Kidney (tissue), 14 donors: ENCODE data around the gene OR14A16. TPM values are rescaled to one million over a fixed set of nuclear protein-coding genes. Genes with fewer than 3 reads are reported as not detected.

ENCODE experiments used
- DNase-seq, 5 donors: peaks; one replicate each; pipeline ENCODE4 v3.0.0-alpha.2; 2013 to 2020
- FAIRE-seq: peaks from 2 replicates; lab custom pipeline; 2012; peaks lifted over from hg19 to GRCh38; lab: Jason Lieb, UNC
- H3K27ac ChIP-seq, 2 donors: one replicate each; pipeline ENCODE4 v1.7.0; 2013; ENCODE audit warnings: low read depth in 2 of 2, low read length in 2 of 2, inconsistent platforms in 1 of 2
- H3K27me3 ChIP-seq: one replicate; pipeline ENCODE4 v1.7.1; 2013; ENCODE audit warnings: low read length, inconsistent platforms; ENCODE audit not compliant: control insufficient read depth, insufficient read depth
- H3K36me3 ChIP-seq, 3 donors: one replicate each; pipeline versions ENCODE4 v1.7.0 to v1.7.1; 2013; ENCODE audit warnings: low read length in 3 of 3, control low read depth in 1 of 3, inconsistent platforms in 1 of 3; ENCODE audit not compliant: insufficient read depth in 3 of 3, control insufficient read depth in 2 of 3
- H3K4me1 ChIP-seq, 3 donors: one replicate each; pipeline versions ENCODE4 v1.7.0 to v1.7.1; 2013; ENCODE audit warnings: low read length in 3 of 3, inconsistent platforms in 1 of 3, low read depth in 1 of 3; ENCODE audit not compliant: control insufficient read depth in 2 of 3, insufficient read depth in 2 of 3
- H3K4me3 ChIP-seq, 3 donors: one replicate each; pipeline versions ENCODE4 v1.7.0 to v1.8.1; 2013; ENCODE audit warnings: low read length in 3 of 3, control low read depth in 1 of 3, inconsistent platforms in 1 of 3
- H3K9ac ChIP-seq, 3 donors: one replicate each; pipeline versions ENCODE4 v1.7.0 to v1.7.1; 2013; ENCODE audit warnings: low read length in 3 of 3, control low read depth in 1 of 3, inconsistent platforms in 1 of 3
- H3K9me3 ChIP-seq, 3 donors: one replicate each; pipeline versions ENCODE4 v1.7.0 to v1.7.1; 2013; ENCODE audit warnings: low read length in 3 of 3, control low read depth in 1 of 3, inconsistent platforms in 1 of 3; ENCODE audit not compliant: control insufficient read depth in 2 of 3, insufficient read depth in 1 of 3
- intact Hi-C: fragments of 100-400 bp; cut with DNase I; formaldehyde crosslinking; loops from one replicate; pipeline ENCODE4 v1.11.1; 2022
- polyA plus RNA-seq: library from polyadenylated mRNA; stranded (reverse); fragments of 350-450 nt; fragmentation: Illumina TruSeq; extraction: RNeasy Lipid Tissue Mini Kit (QIAGEN cat#74804); gene quantifications from one replicate; pipeline ENCODE4 v1.2.3, GENCODE V29; 2014; ENCODE audit warnings: low read depth, low replicate concordance; ENCODE audit not compliant: insufficient read depth
- total RNA-seq: library from RNA; stranded (reverse); fragmentation: NEBNext Ultra II Directional; extraction: Animal tissue kit (Norgen Biotek cat#: 25700); gene quantifications from one replicate; pipeline ENCODE4 v1.2.1, GENCODE V29; 2021
- TF ChIP-seq, protein P1 (sequence below): IDR thresholded peaks from 3 replicates; pipeline ENCODE4 v1.5.1; 2012; ENCODE audit warnings: mild to moderate bottlenecking, moderate library complexity, borderline replicate concordance; ENCODE audit not compliant: insufficient read depth; ENCODE audit errors: extremely low read depth
- donor health status: control.
- donor health status: control.
- donor health status: control.
- donor health status: control.
- donor health status: control.
- donor health status: DM: yes; HTN: yes; CAD: no.
- donor health status: Normal renal cell carcinoma (clear cell type).

OR14A16 gene
- total and polyA plus RNA-seq, 2 donors from 2014 or later, result not detected

DNA sequence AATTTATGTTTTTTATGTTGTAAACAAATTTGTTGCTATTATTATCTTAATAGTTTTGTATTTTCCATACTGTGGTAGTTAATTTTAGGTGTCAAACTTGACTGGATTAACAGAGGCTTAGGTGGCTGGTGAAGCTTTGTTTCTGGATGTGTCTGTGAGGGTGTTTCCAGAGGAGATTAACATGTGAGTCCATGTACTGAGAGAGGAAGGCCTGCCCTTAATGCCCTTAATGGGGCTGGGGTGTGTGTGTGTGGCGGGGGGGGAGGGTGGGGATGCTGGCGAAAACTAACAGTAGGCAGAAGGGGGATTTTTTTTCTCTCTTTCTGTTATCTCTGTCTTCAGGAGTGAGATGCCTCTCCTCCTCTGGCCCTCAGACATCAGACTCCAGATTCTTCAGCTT, 1.9 kb downstream of the OR14A16 start:
- TF ChIP-seq, protein P1, sequence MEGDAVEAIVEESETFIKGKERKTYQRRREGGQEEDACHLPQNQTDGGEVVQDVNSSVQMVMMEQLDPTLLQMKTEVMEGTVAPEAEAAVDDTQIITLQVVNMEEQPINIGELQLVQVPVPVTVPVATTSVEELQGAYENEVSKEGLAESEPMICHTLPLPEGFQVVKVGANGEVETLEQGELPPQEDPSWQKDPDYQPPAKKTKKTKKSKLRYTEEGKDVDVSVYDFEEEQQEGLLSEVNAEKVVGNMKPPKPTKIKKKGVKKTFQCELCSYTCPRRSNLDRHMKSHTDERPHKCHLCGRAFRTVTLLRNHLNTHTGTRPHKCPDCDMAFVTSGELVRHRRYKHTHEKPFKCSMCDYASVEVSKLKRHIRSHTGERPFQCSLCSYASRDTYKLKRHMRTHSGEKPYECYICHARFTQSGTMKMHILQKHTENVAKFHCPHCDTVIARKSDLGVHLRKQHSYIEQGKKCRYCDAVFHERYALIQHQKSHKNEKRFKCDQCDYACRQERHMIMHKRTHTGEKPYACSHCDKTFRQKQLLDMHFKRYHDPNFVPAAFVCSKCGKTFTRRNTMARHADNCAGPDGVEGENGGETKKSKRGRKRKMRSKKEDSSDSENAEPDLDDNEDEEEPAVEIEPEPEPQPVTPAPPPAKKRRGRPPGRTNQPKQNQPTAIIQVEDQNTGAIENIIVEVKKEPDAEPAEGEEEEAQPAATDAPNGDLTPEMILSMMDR, result no peak
- Histone ChIP-seq H3K9me3 (no peaks in the 10 kb centered on the region), H3K4me3 (no peak overlapping the region), H3K27me3 (no peaks in the 10 kb centered on the region), H3K36me3 (no peaks in the 10 kb centered on the region), H3K4me1 (no peaks in the 10 kb centered on the region), H3K27ac (no peak overlapping the region), H3K9ac (no peak overlapping the region)
- FAIRE-seq (no peak), DNase-seq (no peak)
- intact Hi-C loops, result no loop called here

DNA sequence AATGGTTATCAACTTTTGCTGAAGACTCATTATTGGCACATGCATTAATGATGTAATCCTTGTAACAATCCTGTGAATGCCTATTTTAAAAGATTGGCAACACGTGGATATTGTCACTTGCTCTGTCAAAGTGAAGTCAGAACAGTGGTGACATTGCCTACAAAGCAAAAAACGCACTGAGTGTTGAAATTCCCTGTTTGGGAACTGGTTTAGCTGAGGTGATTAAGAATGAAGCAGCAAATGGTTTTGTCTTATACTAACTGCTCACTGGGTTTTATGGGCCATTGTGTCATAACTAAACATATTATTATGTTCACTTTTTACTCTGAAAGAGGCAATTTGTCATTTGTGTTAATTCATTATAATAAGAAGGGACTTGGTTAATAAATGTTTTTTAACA, 11.3 kb downstream of the OR14A16 start:
- Histone ChIP-seq H3K27ac (no peak overlapping the region), H3K36me3 (no peaks in the 10 kb centered on the region), H3K9ac (no peak overlapping the region), H3K27me3 (no peaks in the 10 kb centered on the region), H3K9me3 (no peaks in the 10 kb centered on the region), H3K4me3 (no peak overlapping the region), H3K4me1 (no peaks in the 10 kb centered on the region)
- FAIRE-seq (no peak), DNase-seq (no peak)
- intact Hi-C loops, result no loop called here
- TF ChIP-seq, protein P1, result no peak

DNA sequence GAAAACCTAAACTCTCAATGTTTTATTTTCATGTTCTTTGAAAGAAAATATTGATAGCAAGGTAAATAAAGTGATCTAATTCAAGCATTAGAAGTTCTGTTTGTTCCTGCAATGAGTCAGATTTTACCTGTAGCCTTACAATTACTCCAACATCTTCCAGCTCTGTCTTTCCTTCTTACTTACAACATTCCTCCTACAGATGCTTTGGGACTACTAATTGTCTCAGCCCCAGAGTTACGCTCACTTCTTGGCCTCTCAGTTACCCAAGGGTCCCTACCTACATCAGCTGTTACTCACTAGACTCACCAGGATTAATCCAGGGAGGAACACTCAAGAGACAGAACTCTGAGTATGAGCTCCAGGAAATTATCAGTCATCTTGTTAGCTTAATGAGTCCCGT, 26.4 kb downstream of the OR14A16 start:
- Histone ChIP-seq H3K4me1 (no peaks in the 10 kb centered on the region), H3K27me3 (no peaks in the 10 kb centered on the region), H3K9ac (no peak overlapping the region), H3K27ac (no peak overlapping the region), H3K36me3 (no peaks in the 10 kb centered on the region), H3K9me3 (no peaks in the 10 kb centered on the region), H3K4me3 (no peak overlapping the region)
- no peak for FAIRE-seq
- intact Hi-C loops, result no loop called here
- no peak for DNase-seq
- TF ChIP-seq, protein P1, result no peak

DNA sequence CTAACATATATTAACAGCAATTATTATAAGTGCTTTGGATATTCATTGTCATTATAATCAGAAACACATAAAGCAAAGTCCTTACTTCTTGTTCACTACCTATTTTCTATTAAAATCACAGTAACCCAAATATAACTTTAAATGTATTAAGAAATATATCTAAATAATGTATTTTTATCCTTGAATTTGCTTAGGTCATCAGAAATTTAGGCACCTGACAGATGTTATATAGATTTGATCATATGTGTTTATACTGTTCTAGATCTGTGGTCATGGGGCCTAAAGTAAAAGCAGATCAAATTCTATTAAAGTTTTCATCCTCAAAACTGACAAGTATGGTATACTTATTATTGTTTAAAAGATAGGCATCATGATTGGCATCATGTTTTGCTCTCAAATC, 54.3 kb downstream of the OR14A16 start:
- no peaks in the 10 kb centered on the region for H3K9me3 ChIP-seq

More for the DNA sequence above, 54.3 kb downstream of the OR14A16 start:
- Histone ChIP-seq H3K9ac (no peak overlapping the region), H3K4me3 (no peak overlapping the region), H3K27me3 (no peaks in the 10 kb centered on the region), H3K4me1 (no peaks in the 10 kb centered on the region), H3K36me3 (no peaks in the 10 kb centered on the region), H3K27ac (no peak overlapping the region)
- intact Hi-C loops, result no loop called here
- no peak for DNase-seq
- FAIRE-seq, result no peak
- TF ChIP-seq, protein P1, result no peak
